Gastroesophageal sphincter (tissue), 4 donors: ENCODE results near the gene EBP. TPM values are rescaled to one million over a fixed set of nuclear protein-coding genes. Genes with fewer than 3 reads are reported as not detected.
A peak's percentile ranks its signal among the peaks of the same experiment; 100 is the strongest.
"Not testable (repeated sequence)": the region's sequence is repeated elsewhere in the genome, so short reads cannot be mapped to it uniquely, and the experiment has no call there.

Experiments
- ATAC-seq: fragments of 150-250 bp; one replicate; pipeline ENCODE4 v1.9.1; 2016; ENCODE audit warnings: mild to moderate bottlenecking, moderate library complexity
- H3K27ac ChIP-seq, 4 donors: fragments of 200-600 bp; sonication (generic) in 3 of 4; 1 replicate in 3 of 4; 2 replicates in 1 of 4; pipeline ENCODE4 v1.5.1; 2016 to 2019
- H3K27me3 ChIP-seq: fragments of 200-600 bp; sonication (generic); one replicate; pipeline ENCODE4 v1.5.1; 2019
- H3K36me3 ChIP-seq, 2 donors: fragments of 200-600 bp; sonication (generic); one replicate each; pipeline ENCODE4 v1.5.1; 2019; ENCODE audit warnings: control low read depth in 1 of 2
- H3K4me1 ChIP-seq, 3 donors: fragments of 200-600 bp; sonication (generic); 1 replicate in 2 of 3; 2 replicates in 1 of 3; pipeline ENCODE4 v1.5.1; 2016 to 2019; ENCODE audit warnings: control low read depth in 2 of 3
- H3K4me3 ChIP-seq, 2 donors: fragments of 200-600 bp; sonication (generic); one replicate each; pipeline ENCODE4 v1.5.1; 2019; ENCODE audit warnings: mild to moderate bottlenecking in 1 of 2, moderate library complexity in 1 of 2
- H3K9me3 ChIP-seq, 3 donors: fragments of 200-600 bp; sonication (generic); one replicate each; pipeline ENCODE4 v1.5.1; 2017 to 2019; ENCODE audit warnings: control low read depth in 2 of 3
- EP300 ChIP-seq: sonication (generic); formaldehyde crosslinking; IDR thresholded peaks from one replicate; pipeline ENCODE4 v1.6.1; 2017; ENCODE audit warnings: antibody characterized with exemption, mild to moderate bottlenecking
- POLR2A ChIP-seq, 2 donors: fragments of 450-650 bp; IDR thresholded peaks; one replicate each; pipeline ENCODE4 v1.6.1; 2017; ENCODE audit warnings: antibody characterized with exemption in 2 of 2, mild to moderate bottlenecking in 2 of 2, moderate library complexity in 1 of 2
- POLR2AphosphoS5 ChIP-seq: sonication (generic); formaldehyde crosslinking; IDR thresholded peaks from one replicate; pipeline ENCODE4 v1.6.1; 2017; ENCODE audit warnings: antibody characterized with exemption
- WGBS, 2 donors: methylation state at CpG; one replicate each; pipeline ENCODE4 v1.1.5; 2018; ENCODE audit warnings: low coverage in 1 of 2; 5-methylcytosine and 5-hydroxymethylcytosine counted together
- total RNA-seq, 4 donors: library from RNA; depleted of rRNA; stranded (reverse); fragments of >200 nt; gene quantifications; one replicate each; pipeline ENCODE4 v1.1.0, GENCODE V29; 2016
- TF ChIP-seq, protein P1 (sequence below), 4 experiments: fragments of 200-600 bp in 2 of 4; fragments of 450-650 bp in 2 of 4; sonication (generic) in 1 of 4; IDR thresholded peaks; one replicate each; pipeline ENCODE4 v1.5.1; 2017 to 2019; ENCODE audit warnings: antibody characterized with exemption in 4 of 4, mild to moderate bottlenecking in 2 of 4, moderate library complexity in 2 of 4

The EBP gene
- total RNA-seq, 4 donors from 2014 or later = 12.9 to 17.7 (median 14.5) TPM

DNA sequence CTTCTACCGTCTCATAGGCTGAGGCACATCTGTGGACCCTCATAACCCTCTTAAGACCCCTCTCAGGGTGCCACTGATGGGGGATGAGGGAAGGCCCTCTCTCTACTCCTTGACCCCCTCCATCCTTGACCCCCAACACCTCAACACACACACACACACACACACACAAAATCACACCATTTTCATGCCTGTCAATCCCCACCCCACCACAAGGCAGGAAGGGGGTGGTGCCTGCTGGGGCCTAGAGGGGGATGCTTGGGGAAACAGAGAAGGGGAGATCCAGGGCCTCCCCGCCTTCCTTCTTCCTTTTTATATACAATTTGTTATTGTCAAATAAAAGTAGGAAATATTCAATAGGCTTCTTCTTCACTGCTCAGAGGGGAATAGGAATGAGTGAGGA lies 1.2 kb upstream of the EBP start:
- Histone ChIP-seq H3K9me3 (no peaks in the 10 kb centered on the region), H3K36me3 (peaks cover 0 to 18% of the 10 kb centered on the region in 2 donors), H3K27me3 (no peaks in the 10 kb centered on the region), H3K4me3 (no peak overlapping the region), H3K27ac (no peak overlapping the region), H3K4me1 (peaks cover 0 to 11% (median 0%) of the 10 kb centered on the region in 3 donors)
- ATAC-seq = no peak
- no CpG with 5 or more reads among the region's 2 CpGs for WGBS, 2 donors
- TF ChIP-seq POLR2AphosphoS5 (no peak), POLR2A (IDR thresholded peaks at IDR 0.05) (no peak), EP300 (no peak)
- TF ChIP-seq, protein P1, sequence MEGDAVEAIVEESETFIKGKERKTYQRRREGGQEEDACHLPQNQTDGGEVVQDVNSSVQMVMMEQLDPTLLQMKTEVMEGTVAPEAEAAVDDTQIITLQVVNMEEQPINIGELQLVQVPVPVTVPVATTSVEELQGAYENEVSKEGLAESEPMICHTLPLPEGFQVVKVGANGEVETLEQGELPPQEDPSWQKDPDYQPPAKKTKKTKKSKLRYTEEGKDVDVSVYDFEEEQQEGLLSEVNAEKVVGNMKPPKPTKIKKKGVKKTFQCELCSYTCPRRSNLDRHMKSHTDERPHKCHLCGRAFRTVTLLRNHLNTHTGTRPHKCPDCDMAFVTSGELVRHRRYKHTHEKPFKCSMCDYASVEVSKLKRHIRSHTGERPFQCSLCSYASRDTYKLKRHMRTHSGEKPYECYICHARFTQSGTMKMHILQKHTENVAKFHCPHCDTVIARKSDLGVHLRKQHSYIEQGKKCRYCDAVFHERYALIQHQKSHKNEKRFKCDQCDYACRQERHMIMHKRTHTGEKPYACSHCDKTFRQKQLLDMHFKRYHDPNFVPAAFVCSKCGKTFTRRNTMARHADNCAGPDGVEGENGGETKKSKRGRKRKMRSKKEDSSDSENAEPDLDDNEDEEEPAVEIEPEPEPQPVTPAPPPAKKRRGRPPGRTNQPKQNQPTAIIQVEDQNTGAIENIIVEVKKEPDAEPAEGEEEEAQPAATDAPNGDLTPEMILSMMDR (IDR thresholded peaks at IDR 0.05) = no peak

DNA sequence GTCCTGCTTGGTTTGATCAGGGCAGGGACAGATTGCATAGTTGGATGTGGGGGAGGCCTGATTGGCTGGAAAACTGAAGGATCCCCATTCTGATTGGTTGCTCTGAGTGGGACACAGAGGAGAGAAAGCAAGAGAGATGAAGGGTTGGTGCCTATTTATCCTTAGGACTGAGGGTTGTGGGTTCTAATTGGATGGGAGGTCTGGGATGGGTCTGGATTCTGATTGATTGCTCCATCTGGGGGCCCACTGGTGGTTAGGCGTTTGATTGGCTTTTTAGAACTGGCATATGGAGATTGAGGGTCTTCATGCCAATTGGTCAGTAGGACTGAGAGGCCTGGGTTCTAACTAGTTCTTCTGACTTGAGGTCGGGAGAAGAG lies 644 bp upstream of the EBP start:
- Histone ChIP-seq H3K4me1 (peaks cover 0 to 11% (median 0%) of the 10 kb centered on the region in 3 donors), H3K4me3 (peak overlapping the region; percentile 57 to 64), H3K9me3 (no peaks in the 10 kb centered on the region), H3K27me3 (no peaks in the 10 kb centered on the region), H3K27ac (peak overlapping the region in 3 of 4 donors; percentile 84 to 86 (median 86)), H3K36me3 (peaks cover 0 to 13% of the 10 kb centered on the region in 2 donors)
- WGBS, 2 donors = 50% methylated on average over 1 of the region's 2 CpGs; no CpG with 5 or more reads in 1 of the 2 donors
- ATAC-seq = no peak
- no peak for TF ChIP-seq POLR2A (IDR thresholded peaks at IDR 0.05)
- TF ChIP-seq EP300 = no peak
- TF ChIP-seq, protein P1 (IDR thresholded peaks at IDR 0.05) = no peak
- TF ChIP-seq POLR2AphosphoS5 = no peak

DNA sequence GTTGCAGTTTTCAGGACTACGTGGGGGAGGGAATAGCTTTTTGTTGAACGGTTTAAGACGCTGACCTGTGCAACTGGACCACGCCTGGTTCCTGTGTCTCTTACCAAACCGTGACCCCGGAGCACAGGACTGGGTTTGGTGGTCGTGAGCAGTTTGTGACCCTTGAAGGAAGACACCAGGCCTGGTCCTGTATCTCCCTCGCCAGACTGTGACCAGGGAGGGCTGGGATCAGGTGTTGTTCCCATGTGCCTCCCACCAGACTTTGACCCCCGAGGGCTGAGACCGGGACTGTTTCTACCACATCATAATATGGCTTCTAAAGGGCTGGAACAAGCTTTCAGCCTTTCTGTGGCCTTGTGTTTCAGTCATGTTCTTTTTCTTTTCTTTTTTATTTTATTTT lies 683 bp downstream of the EBP start:
- TF ChIP-seq EP300 (no peak), POLR2A (IDR thresholded peaks at IDR 0.05) (no peak), POLR2AphosphoS5 (no peak)
- ATAC-seq = no peak
- Histone ChIP-seq H3K4me3 (peak overlapping the region; percentile 57 to 64), H3K4me1 (peaks cover 0 to 11% (median 0%) of the 10 kb centered on the region in 3 donors), H3K36me3 (peaks cover 0 to 14% of the 10 kb centered on the region in 2 donors), H3K27me3 (no peaks in the 10 kb centered on the region), H3K9me3 (no peaks in the 10 kb centered on the region), H3K27ac (peak overlapping the region in 3 of 4 donors; percentile 84 to 86 (median 86))
- WGBS, 2 donors = 0 to 60% methylated on average over 2 to 3 of the region's 10 CpGs

DNA sequence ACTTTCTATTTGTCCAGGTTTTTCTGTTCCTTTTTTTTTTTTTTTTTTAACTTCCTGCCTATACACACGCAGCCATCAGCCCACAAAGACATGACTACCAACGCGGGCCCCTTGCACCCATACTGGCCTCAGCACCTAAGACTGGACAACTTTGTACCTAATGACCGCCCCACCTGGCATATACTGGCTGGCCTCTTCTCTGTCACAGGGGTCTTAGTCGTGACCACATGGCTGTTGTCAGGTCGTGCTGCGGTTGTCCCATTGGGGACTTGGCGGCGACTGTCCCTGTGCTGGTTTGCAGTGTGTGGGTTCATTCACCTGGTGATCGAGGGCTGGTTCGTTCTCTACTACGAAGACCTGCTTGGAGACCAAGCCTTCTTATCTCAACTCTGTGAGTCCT lies 2.1 kb downstream of the EBP start:
- no peak overlapping the region for H3K27ac ChIP-seq
- TF ChIP-seq POLR2A (IDR thresholded peaks at IDR 0.05) (no peak), EP300 (no peak), POLR2AphosphoS5 (no peak)
- TF ChIP-seq, protein P1 (IDR thresholded peaks at IDR 0.05) = no peak
- ATAC-seq = no peak
- WGBS, 2 donors = 94 to 100% methylated on average over 5 to 7 of the region's 12 CpGs
- peaks cover 0 to 26% of the 10 kb centered on the region in 2 donors for H3K36me3 ChIP-seq
- peaks cover 0 to 11% (median 0%) of the 10 kb centered on the region in 3 donors for H3K4me1 ChIP-seq
- no peak overlapping the region for H3K4me3 ChIP-seq
- no peaks in the 10 kb centered on the region for H3K27me3 ChIP-seq
- no peaks in the 10 kb centered on the region for H3K9me3 ChIP-seq

DNA sequence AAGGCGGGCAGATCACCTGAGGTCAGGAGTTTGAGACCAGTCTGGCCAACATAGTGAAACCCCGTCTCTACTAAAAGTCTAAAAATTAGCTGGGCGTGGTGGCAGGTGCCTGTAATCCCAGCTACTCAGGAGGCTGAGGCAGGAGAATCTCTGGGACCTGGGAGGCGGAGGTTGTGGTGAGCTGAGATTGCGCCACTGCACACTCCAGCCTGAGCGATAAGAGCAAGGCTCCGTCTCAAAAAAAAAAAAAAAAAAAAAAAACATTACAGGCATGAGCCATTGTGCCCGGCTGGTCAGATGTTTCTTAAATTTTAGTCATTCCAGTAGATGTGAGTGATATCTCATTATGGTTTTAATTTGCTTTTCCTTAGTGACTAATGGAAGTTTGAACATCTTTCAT lies 4.2 kb downstream of the EBP start:
- ATAC-seq, H3K27me3 ChIP-seq, H3K9me3 ChIP-seq, H3K27ac ChIP-seq, H3K4me3 ChIP-seq: not testable (repeated sequence)
- H3K36me3 ChIP-seq = peaks cover 0 to 28% of the 10 kb centered on the region in 2 donors
- H3K4me1 ChIP-seq = peaks cover 0 to 11% (median 0%) of the 10 kb centered on the region in 3 donors
- WGBS, 2 donors = 84 to 85% methylated on average over 4 to 5 of the region's 8 CpGs

DNA sequence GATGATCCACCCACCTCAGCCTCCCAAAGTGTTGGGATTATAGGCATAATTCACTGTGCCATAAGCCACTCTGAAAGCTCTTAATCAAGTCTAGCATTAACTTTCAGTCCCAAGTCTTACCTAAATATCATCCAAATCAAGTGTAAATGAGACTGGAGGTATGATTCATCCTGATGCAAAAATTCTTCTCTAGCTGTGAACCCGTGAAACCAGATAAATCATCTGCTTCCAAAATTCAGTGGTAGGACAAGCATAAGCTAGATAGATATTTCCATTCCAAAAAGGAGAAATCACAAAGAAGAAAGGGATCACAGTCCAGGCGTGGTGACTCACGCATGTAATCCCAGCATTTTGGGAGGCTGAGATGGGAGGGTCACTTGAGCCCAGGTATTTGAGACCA lies 9.1 kb downstream of the EBP start:
- Histone ChIP-seq H3K27ac (no peak overlapping the region), H3K9me3 (no peaks in the 10 kb centered on the region), H3K4me3 (no peak overlapping the region), H3K36me3 (peaks cover 0 to 28% of the 10 kb centered on the region in 2 donors), H3K4me1 (no peaks in the 10 kb centered on the region), H3K27me3 (no peaks in the 10 kb centered on the region)
- no peak for TF ChIP-seq POLR2AphosphoS5
- no peak for TF ChIP-seq POLR2A (IDR thresholded peaks at IDR 0.05)
- no peak for TF ChIP-seq EP300
- TF ChIP-seq, protein P1 (IDR thresholded peaks at IDR 0.05) = no peak
- no peak for ATAC-seq
- WGBS, 2 donors = 63 to 92% methylated on average over 2 to 3 of the region's 3 CpGs
